Hepatocyte (in vitro differentiated cells): ENCODE measurements around the gene PLP1. TPM values are rescaled to one million over a fixed set of nuclear protein-coding genes. Genes with fewer than 3 reads are reported as not detected.
"Not testable (repeated sequence)": the region's sequence is repeated elsewhere in the genome, so short reads cannot be mapped to it uniquely, and the experiment has no call there.

ENCODE experiments used
- DNase-seq: peaks from one replicate; pipeline ENCODE4 v3.0.0-alpha.2; 2016; ENCODE audit warnings: low spot score
- H2AFZ ChIP-seq: fragments of 200-600 bp; sonication (generic); 2 replicates; pipeline ENCODE4 v1.6.0; 2016; ENCODE audit warnings: antibody characterized with exemption, mild to moderate bottlenecking
- H3K27ac ChIP-seq: fragments of 200-600 bp; sonication (generic); 2 replicates; pipeline ENCODE4 v1.5.1; 2016; ENCODE audit warnings: mild to moderate bottlenecking
- H3K27me3 ChIP-seq: fragments of 200-600 bp; sonication (generic); 2 replicates; pipeline ENCODE4 v1.6.1; 2016
- H3K36me3 ChIP-seq: fragments of 200-600 bp; sonication (generic); replicated peaks from 2 replicates; pipeline ENCODE4 v1.5.1; 2016; ENCODE audit warnings: low read depth; ENCODE audit not compliant: insufficient read depth
- H3K4me1 ChIP-seq: fragments of 200-600 bp; sonication (generic); 2 replicates; pipeline ENCODE4 v1.5.1; 2016; ENCODE audit warnings: mild to moderate bottlenecking, moderate library complexity; ENCODE audit not compliant: insufficient read depth
- H3K4me2 ChIP-seq: fragments of 200-600 bp; sonication (generic); 2 replicates; pipeline ENCODE4 v1.6.0; 2016
- H3K4me3 ChIP-seq: fragments of 200-600 bp; sonication (generic); 2 replicates; pipeline ENCODE4 v1.5.1; 2016; ENCODE audit warnings: mild to moderate bottlenecking
- H3K79me2 ChIP-seq: fragments of 200-600 bp; sonication (generic); 2 replicates; pipeline ENCODE4 v1.6.0; 2017; ENCODE audit warnings: mild to moderate bottlenecking
- H3K9me2 ChIP-seq: fragments of 200-600 bp; sonication (generic); replicated peaks from 2 replicates; pipeline ENCODE4 v1.6.0; 2017; ENCODE audit warnings: mild to moderate bottlenecking; ENCODE audit not compliant: insufficient read depth
- H3K9me3 ChIP-seq: fragments of 200-600 bp; sonication (generic); 2 replicates; pipeline ENCODE4 v1.5.1; 2016; ENCODE audit warnings: low read depth, mild to moderate bottlenecking
- H4K20me1 ChIP-seq: fragments of 200-600 bp; sonication (generic); 2 replicates; pipeline ENCODE4 v1.6.0; 2016; ENCODE audit warnings: mild to moderate bottlenecking; ENCODE audit not compliant: insufficient read depth, poor library complexity, severe bottlenecking
- EZH2 ChIP-seq: fragments of 200-600 bp; sonication (generic); IDR thresholded peaks from 2 replicates; pipeline ENCODE4 v1.6.1; 2016; ENCODE audit warnings: antibody characterized with exemption, mild to moderate bottlenecking, borderline replicate concordance
- EZH2phosphoT487 ChIP-seq: fragments of 200-600 bp; sonication (generic); IDR thresholded peaks from one replicate; pipeline ENCODE4 v1.6.1; 2018; ENCODE audit warnings: antibody characterized with exemption, mild to moderate bottlenecking, low read depth, moderate library complexity; ENCODE audit not compliant: unreplicated experiment, severe bottlenecking
- WGBS: methylation state at CpG from one replicate; pipeline ENCODE4 v1.1.6; 2016; ENCODE audit warnings: low lambda C conversion rate; ENCODE audit errors: missing lambda C conversion rate; 5-methylcytosine and 5-hydroxymethylcytosine counted together
- polyA plus RNA-seq: library from polyadenylated mRNA; unstranded; fragments of >200 nt; fragmentation: Nextera tagmentation; extraction: Ambion mirVana; gene quantifications from 2 replicates; pipeline ENCODE4 v1.2.1, GENCODE V29; 2016
- total RNA-seq: library from RNA; depleted of rRNA; stranded (reverse); fragments of >200 nt; gene quantifications from 2 replicates; pipeline ENCODE4 v1.2.3, GENCODE V29; 2014
- TF ChIP-seq, protein P1 (sequence below): fragments of 200-600 bp; sonication (generic); IDR thresholded peaks from 2 replicates; pipeline ENCODE4 v1.5.1; 2016; ENCODE audit warnings: antibody characterized with exemption, mild to moderate bottlenecking; ENCODE audit not compliant: poor library complexity

PLP1 gene
- total and polyA plus RNA-seq, 2 experiments from 2014 or later: 1.1 to 1.5 TPM

DNA sequence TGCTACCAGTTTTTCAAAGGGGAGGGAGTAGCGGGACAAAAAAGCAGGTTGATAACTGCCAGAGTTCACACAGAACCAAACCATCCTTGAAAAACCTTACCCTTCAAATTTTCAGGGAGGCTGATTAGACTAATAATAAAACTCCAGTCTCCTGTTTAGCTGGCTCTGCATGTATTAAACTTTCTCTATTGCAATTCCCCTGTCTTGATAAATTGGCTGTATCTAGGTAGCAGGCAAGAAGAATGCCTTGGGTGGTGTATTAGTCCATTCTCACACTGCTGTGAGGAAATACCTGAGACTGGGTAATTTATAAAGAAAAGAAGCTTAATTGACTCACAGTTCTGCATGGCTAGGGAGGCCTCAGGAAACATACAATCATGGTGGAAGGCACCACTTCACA lies 18.1 kb upstream of the PLP1 start:
- Histone ChIP-seq H2AFZ (no peak overlapping the region), H3K27ac (no peak overlapping the region), H3K9me2 (no peaks in the 10 kb centered on the region), H3K4me2 (no peak overlapping the region), H3K4me3 (no peak overlapping the region), H3K79me2 (no peaks in the 10 kb centered on the region), H3K9me3 (no peaks in the 10 kb centered on the region), H3K36me3 (no peaks in the 10 kb centered on the region), H3K27me3 (no peaks in the 10 kb centered on the region), H3K4me1 (no peaks in the 10 kb centered on the region), H4K20me1 (no peaks in the 10 kb centered on the region)
- DNase-seq: no peak
- TF ChIP-seq EZH2 (no peak), EZH2phosphoT487 (no peak)
- TF ChIP-seq, protein P1, sequence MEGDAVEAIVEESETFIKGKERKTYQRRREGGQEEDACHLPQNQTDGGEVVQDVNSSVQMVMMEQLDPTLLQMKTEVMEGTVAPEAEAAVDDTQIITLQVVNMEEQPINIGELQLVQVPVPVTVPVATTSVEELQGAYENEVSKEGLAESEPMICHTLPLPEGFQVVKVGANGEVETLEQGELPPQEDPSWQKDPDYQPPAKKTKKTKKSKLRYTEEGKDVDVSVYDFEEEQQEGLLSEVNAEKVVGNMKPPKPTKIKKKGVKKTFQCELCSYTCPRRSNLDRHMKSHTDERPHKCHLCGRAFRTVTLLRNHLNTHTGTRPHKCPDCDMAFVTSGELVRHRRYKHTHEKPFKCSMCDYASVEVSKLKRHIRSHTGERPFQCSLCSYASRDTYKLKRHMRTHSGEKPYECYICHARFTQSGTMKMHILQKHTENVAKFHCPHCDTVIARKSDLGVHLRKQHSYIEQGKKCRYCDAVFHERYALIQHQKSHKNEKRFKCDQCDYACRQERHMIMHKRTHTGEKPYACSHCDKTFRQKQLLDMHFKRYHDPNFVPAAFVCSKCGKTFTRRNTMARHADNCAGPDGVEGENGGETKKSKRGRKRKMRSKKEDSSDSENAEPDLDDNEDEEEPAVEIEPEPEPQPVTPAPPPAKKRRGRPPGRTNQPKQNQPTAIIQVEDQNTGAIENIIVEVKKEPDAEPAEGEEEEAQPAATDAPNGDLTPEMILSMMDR: no peak
- 91% methylated on average over 1 of the region's 1 CpG for WGBS

DNA sequence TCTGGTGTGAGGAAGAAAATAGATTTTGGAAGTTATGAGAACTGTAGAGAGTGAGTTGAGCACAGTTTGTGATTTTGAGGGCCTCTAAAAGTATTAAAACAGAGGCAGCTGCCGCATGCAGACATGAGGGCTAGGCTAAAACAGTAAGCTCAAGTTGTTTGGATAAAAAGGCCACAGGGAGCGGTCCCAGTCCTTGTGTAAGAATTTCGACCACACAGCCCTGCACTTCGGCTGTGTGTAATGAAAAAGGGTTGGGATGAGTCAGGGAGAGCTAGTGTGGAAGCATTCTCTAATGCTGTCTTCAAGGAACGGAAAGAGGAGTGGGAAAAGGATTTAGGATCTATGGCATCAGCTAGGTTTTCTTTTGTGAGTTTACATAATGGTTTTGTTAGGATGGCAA lies 13.1 kb upstream of the PLP1 start:
- H4K20me1 ChIP-seq, H3K4me2 ChIP-seq: not testable (repeated sequence)

DNA sequence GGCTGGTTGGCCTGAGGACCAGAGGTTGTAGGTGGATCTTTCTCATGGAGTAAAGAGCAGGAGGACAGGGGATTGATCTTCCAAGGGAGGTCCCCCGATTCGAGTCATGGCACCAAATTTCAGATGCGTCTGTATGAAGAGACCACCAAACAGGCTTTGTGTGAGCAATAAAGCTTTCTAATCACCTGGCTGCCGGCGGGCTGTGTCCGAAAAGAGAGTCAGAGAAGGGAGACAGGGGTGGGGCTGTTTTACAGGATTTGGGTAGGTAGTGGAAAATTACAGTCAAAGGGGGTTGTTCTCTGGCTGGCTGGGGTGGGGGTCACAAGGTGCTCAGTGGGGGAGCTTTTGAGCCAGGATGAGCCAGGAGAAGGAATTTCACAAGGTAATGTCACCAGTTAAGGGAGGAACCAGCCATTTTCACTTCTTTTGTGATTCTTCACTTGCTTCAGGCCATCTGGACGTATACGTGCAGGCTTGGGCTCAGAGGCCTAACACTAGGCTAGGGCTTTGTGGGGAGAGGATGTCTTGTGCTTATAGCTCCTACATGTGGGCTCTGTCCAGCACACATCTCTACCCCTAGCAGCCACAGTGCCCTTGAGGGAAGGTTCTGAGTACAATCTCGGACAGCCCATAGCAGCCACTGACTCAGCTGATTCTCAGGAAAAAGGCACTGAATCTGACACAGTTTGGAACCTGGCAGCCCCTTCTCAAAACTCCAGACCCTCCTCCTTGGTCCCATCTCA lies 9.7 kb upstream of the PLP1 start:
- not testable (repeated sequence) for H2AFZ ChIP-seq, H3K9me3 ChIP-seq, H3K27ac ChIP-seq, H3K4me2 ChIP-seq, H3K4me1 ChIP-seq, H4K20me1 ChIP-seq, H3K9me2 ChIP-seq, H3K4me3 ChIP-seq, H3K79me2 ChIP-seq, H3K27me3 ChIP-seq, H3K36me3 ChIP-seq, DNase-seq
- 50% methylated on average over 9 of the region's 9 CpGs for WGBS

More for the DNA sequence above, 13.1 kb upstream of the PLP1 start:
- not testable (repeated sequence) for H3K27me3 ChIP-seq, H3K27ac ChIP-seq, H2AFZ ChIP-seq, H3K4me3 ChIP-seq, H3K9me2 ChIP-seq, H3K9me3 ChIP-seq, DNase-seq, H3K4me1 ChIP-seq, H3K36me3 ChIP-seq, H3K79me2 ChIP-seq
- WGBS: 60% methylated on average over 5 of the region's 5 CpGs

DNA sequence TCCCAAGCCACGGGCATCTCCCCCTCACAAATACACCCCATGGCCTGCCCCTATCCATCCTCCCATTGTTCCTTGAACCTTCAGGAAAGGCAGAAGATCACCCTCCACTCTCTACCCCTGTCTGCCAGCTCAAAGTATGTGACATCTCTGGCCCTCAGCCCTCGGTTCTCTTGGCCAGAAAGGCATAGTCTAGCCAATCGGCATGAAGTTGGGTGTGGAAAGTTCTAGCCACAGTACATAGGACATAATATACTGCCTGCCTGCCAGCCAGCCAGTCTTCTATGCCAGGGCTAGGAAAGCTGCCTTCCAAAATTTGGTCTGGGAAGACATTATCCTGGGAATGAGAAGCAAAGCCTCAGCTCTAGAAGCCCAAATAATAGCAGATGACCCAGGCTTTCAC lies 3.2 kb upstream of the PLP1 start:
- no peaks in the 10 kb centered on the region for H3K4me1 ChIP-seq
- TF ChIP-seq EZH2: no peak
- no peak for TF ChIP-seq EZH2phosphoT487
- TF ChIP-seq, protein P1: no peak

More for the DNA sequence above, 3.2 kb upstream of the PLP1 start:
- no peaks in the 10 kb centered on the region for H4K20me1 ChIP-seq
- H3K36me3 ChIP-seq: no peaks in the 10 kb centered on the region
- H2AFZ ChIP-seq: no peak overlapping the region
- no peak overlapping the region for H3K4me3 ChIP-seq
- no peaks in the 10 kb centered on the region for H3K79me2 ChIP-seq
- H3K9me2 ChIP-seq: no peaks in the 10 kb centered on the region
- H3K27ac ChIP-seq: no peak overlapping the region
- peaks cover 12% of the 10 kb centered on the region for H3K27me3 ChIP-seq
- 82% methylated on average over 3 of the region's 3 CpGs for WGBS
- no peaks in the 10 kb centered on the region for H3K9me3 ChIP-seq
- H3K4me2 ChIP-seq: no peak overlapping the region
- no peak for DNase-seq
